Vagina (tissue), 2 donors: Measurements from ENCODE around the gene ADAMTSL5.

Experiments used
- CTCF ChIP-seq, 3 experiments: fragments of 450-650 bp in 2 of 3; fragments of 200-600 bp in 1 of 3; sonication (generic) in 1 of 3; IDR thresholded peaks; one replicate each; pipeline ENCODE4 v1.5.1; 2017 to 2019; ENCODE audit warnings: antibody characterized with exemption in 3 of 3, mild to moderate bottlenecking in 2 of 3, moderate library complexity in 2 of 3
- POLR2A ChIP-seq, 2 donors: fragments of 450-650 bp; IDR thresholded peaks; one replicate each; pipeline ENCODE4 v1.6.1; 2017; ENCODE audit warnings: antibody characterized with exemption in 2 of 2, mild to moderate bottlenecking in 2 of 2, moderate library complexity in 2 of 2
- POLR2AphosphoS5 ChIP-seq, 2 donors: sonication (generic); formaldehyde crosslinking; IDR thresholded peaks; one replicate each; pipeline ENCODE4 v1.9.0; 2017; ENCODE audit warnings: antibody characterized with exemption in 2 of 2, mild to moderate bottlenecking in 2 of 2, low read depth in 1 of 2; ENCODE audit not compliant: insufficient read depth in 1 of 2

- TF ChIP-seq POLR2AphosphoS5 (IDR thresholded peaks at IDR 0.05; ENCODE audit: insufficient read depth in 1 of 2, low read depth in 1 of 2) (no peak), CTCF (IDR thresholded peaks at IDR 0.05) (no peak), POLR2A (IDR thresholded peaks at IDR 0.05) (no peak)
Observed at GRCh38 chr19:1540365-1540925, 27.6 kb upstream of the ADAMTSL5 start.
